ENCODE measurements around the gene CALR3.
"Not testable (repeated sequence)": the region's sequence is repeated elsewhere in the genome, so short reads cannot be mapped to it uniquely, and the experiment has no call there.

The CALR3 gene
- total RNA-seq = 0 to 0.10 (median 0) reads per million in 9 experiments

GRCh38 chr19:16495982-16496612 lies at the start of gene CALR3, which contains the start of gene C19orf44:
TSS of gene CALR3 (minus strand) at chr19:16496167. CDS start at chr19:16496129, 38 bp downstream.
TSS of gene C19orf44 (plus strand) at chr19:16496394. CDS start at chr19:16500793, 4,399 bp downstream.
- H3K27ac Mint-ChIP-seq = peak within 1 kb of the TSS; percentile 90 to 97
- peak; percentile 98 for ATAC-seq (replicated peaks)
- peak within 1 kb of the TSS; percentile 83 to 97 for H3K4me3 Mint-ChIP-seq
- no peaks in the 10 kb centered on the region for H3K9me3 Mint-ChIP-seq
- peaks cover 9% of the 10 kb centered on the region for H3K36me3 Mint-ChIP-seq (ENCODE audit: insufficient read depth)
- DNase-seq = peak; percentile 94 to 95 (median 95)
- no peaks in the 10 kb centered on the region for H3K27me3 Mint-ChIP-seq
- peaks cover 6 to 13% of the 10 kb centered on the region in 2 donors for H3K4me1 Mint-ChIP-seq (ENCODE audit: low read depth in 2 of 2)

GRCh38 chr19:16544473-16545231 lies 48.7 kb upstream of the CALR3 start:
- no peak overlapping the region for H3K4me3 Mint-ChIP-seq

GRCh38 chr19:16543734-16544133 lies 47.8 kb upstream of the CALR3 start:
- peaks cover 29% of the 10 kb centered on the region in 2 donors for H3K4me1 Mint-ChIP-seq (ENCODE audit: low read depth in 2 of 2)
- not testable (repeated sequence) for DNase-seq; ATAC-seq (replicated peaks); H3K27me3 Mint-ChIP-seq; H3K9me3 Mint-ChIP-seq
- H3K27ac Mint-ChIP-seq = peak overlapping the region in 1 of 2 donors; percentile 88
- peaks cover 39% of the 10 kb centered on the region for H3K36me3 Mint-ChIP-seq (ENCODE audit: insufficient read depth)
- peak overlapping the region; percentile 91 to 93 for H3K4me3 Mint-ChIP-seq

More at GRCh38 chr19:16544473-16545231, 48.7 kb upstream of the CALR3 start:
- no peak for DNase-seq
- no peak for ATAC-seq (replicated peaks)
- peaks cover 23 to 24% of the 10 kb centered on the region in 2 donors for H3K4me1 Mint-ChIP-seq (ENCODE audit: low read depth in 2 of 2)
- H3K27me3 Mint-ChIP-seq = no peaks in the 10 kb centered on the region
- H3K27ac Mint-ChIP-seq = no peak overlapping the region
- H3K36me3 Mint-ChIP-seq (ENCODE audit: insufficient read depth) = peaks cover 32% of the 10 kb centered on the region
- no peaks in the 10 kb centered on the region for H3K9me3 Mint-ChIP-seq

- H3K4me1 Mint-ChIP-seq (ENCODE audit: low read depth in 2 of 2) = peaks cover 36 to 37% of the 10 kb centered on the region in 2 donors
- H3K27me3 Mint-ChIP-seq = no peaks in the 10 kb centered on the region
- ATAC-seq (replicated peaks) (no peak), DNase-seq (no peak)
- peaks cover 43% of the 10 kb centered on the region for H3K36me3 Mint-ChIP-seq (ENCODE audit: insufficient read depth)
- peak overlapping the region; percentile 83 to 88 for H3K27ac Mint-ChIP-seq
- peak overlapping the region; percentile 91 to 93 for H3K4me3 Mint-ChIP-seq
- no peaks in the 10 kb centered on the region for H3K9me3 Mint-ChIP-seq
Observed at GRCh38 chr19:16542910-16543472, 47.0 kb upstream of the CALR3 start.

GRCh38 chr19:16542045-16542909 lies 46.3 kb upstream of the CALR3 start, which contains the start of gene CHERP:
TSS of gene CHERP (minus strand) at chr19:16542437. CDS start at chr19:16542378, 59 bp downstream.
- DNase-seq (peak; percentile 90 to 93 (median 93)), ATAC-seq (replicated peaks) (peak; percentile 85)
- Mint-ChIP-seq H3K36me3 (ENCODE audit: insufficient read depth) (peaks cover 41% of the 10 kb centered on the region), H3K9me3 (no peaks in the 10 kb centered on the region), H3K27me3 (no peaks in the 10 kb centered on the region), H3K27ac (peak within 1 kb of the TSS; percentile 83 to 88), H3K4me3 (peak within 1 kb of the TSS; percentile 91 to 93), H3K4me1 (ENCODE audit: low read depth in 2 of 2) (peaks cover 42 to 44% of the 10 kb centered on the region in 2 donors)

GRCh38 chr19:16541526-16542044 lies 45.6 kb upstream of the CALR3 start:
- H3K4me1 Mint-ChIP-seq (ENCODE audit: low read depth in 2 of 2) = peaks cover 44 to 45% of the 10 kb centered on the region in 2 donors
- H3K27me3 Mint-ChIP-seq = no peaks in the 10 kb centered on the region
- H3K36me3 Mint-ChIP-seq (ENCODE audit: insufficient read depth) = peaks cover 44% of the 10 kb centered on the region
- peak; percentile 1 for ATAC-seq (replicated peaks)
- peak in 1 of 3 experiments; percentile 15 for DNase-seq
- H3K4me3 Mint-ChIP-seq = peak overlapping the region; percentile 91 to 93
- no peaks in the 10 kb centered on the region for H3K9me3 Mint-ChIP-seq
- peak overlapping the region; percentile 83 to 88 for H3K27ac Mint-ChIP-seq

- Mint-ChIP-seq H3K36me3 (ENCODE audit: insufficient read depth) (peaks cover 40% of the 10 kb centered on the region), H3K27me3 (no peaks in the 10 kb centered on the region), H3K4me3 (peak overlapping the region; percentile 91 to 93), H3K27ac (peak overlapping the region in 1 of 2 donors; percentile 88), H3K4me1 (ENCODE audit: low read depth in 2 of 2) (peaks cover 45% of the 10 kb centered on the region in 2 donors), H3K9me3 (no peaks in the 10 kb centered on the region)
- ATAC-seq (replicated peaks) (no peak), DNase-seq (no peak)
Observed at GRCh38 chr19:16540948-16541347, 45.0 kb upstream of the CALR3 start.

- peak overlapping the region; percentile 18 to 83 for H3K27ac Mint-ChIP-seq
- H3K4me3 Mint-ChIP-seq = peak overlapping the region in 1 of 2 donors; percentile 25
- H3K36me3 Mint-ChIP-seq (ENCODE audit: insufficient read depth) = peaks cover 57% of the 10 kb centered on the region
- ATAC-seq (replicated peaks) = no peak
- no peaks in the 10 kb centered on the region for H3K27me3 Mint-ChIP-seq
- peaks cover 33% of the 10 kb centered on the region in 2 donors for H3K4me1 Mint-ChIP-seq (ENCODE audit: low read depth in 2 of 2)
- no peaks in the 10 kb centered on the region for H3K9me3 Mint-ChIP-seq
- no peak for DNase-seq
Observed at GRCh38 chr19:16537111-16537510, 41.1 kb upstream of the CALR3 start.

- peak overlapping the region; percentile 14 to 18 for H3K27ac Mint-ChIP-seq
- DNase-seq (no peak), ATAC-seq (replicated peaks) (no peak)
- no peaks in the 10 kb centered on the region for H3K9me3 Mint-ChIP-seq
- H3K4me3 Mint-ChIP-seq = no peak overlapping the region
- peaks cover 28 to 31% of the 10 kb centered on the region in 2 donors for H3K4me1 Mint-ChIP-seq (ENCODE audit: low read depth in 2 of 2)
- H3K36me3 Mint-ChIP-seq (ENCODE audit: insufficient read depth) = peaks cover 61% of the 10 kb centered on the region
- no peaks in the 10 kb centered on the region for H3K27me3 Mint-ChIP-seq
Observed at GRCh38 chr19:16536130-16536529, 40.2 kb upstream of the CALR3 start.

- DNase-seq (no peak), ATAC-seq (replicated peaks) (no peak)
- H3K27ac Mint-ChIP-seq = peak overlapping the region in 1 of 2 donors; percentile 2
- no peaks in the 10 kb centered on the region for H3K9me3 Mint-ChIP-seq
- H3K4me3 Mint-ChIP-seq = no peak overlapping the region
- peaks cover 65% of the 10 kb centered on the region for H3K36me3 Mint-ChIP-seq (ENCODE audit: insufficient read depth)
- no peaks in the 10 kb centered on the region for H3K27me3 Mint-ChIP-seq
- peaks cover 25 to 29% of the 10 kb centered on the region in 2 donors for H3K4me1 Mint-ChIP-seq (ENCODE audit: low read depth in 2 of 2)
Observed at GRCh38 chr19:16535381-16535780, 39.4 kb upstream of the CALR3 start.

- Mint-ChIP-seq H3K36me3 (ENCODE audit: insufficient read depth) (peaks cover 74% of the 10 kb centered on the region), H3K27me3 (no peaks in the 10 kb centered on the region), H3K4me1 (ENCODE audit: low read depth in 2 of 2) (peaks cover 4 to 10% of the 10 kb centered on the region in 2 donors), H3K4me3 (no peak overlapping the region), H3K9me3 (no peaks in the 10 kb centered on the region), H3K27ac (no peak overlapping the region)
- DNase-seq (no peak), ATAC-seq (replicated peaks) (no peak)
Observed at GRCh38 chr19:16532440-16533234, 36.7 kb upstream of the CALR3 start.

GRCh38 chr19:16531380-16531669 lies 35.4 kb upstream of the CALR3 start:
- no peaks in the 10 kb centered on the region for H3K27me3 Mint-ChIP-seq
- ATAC-seq (replicated peaks) (no peak), DNase-seq (no peak)
- peak overlapping the region in 1 of 2 donors; percentile 62 for H3K27ac Mint-ChIP-seq
- H3K4me3 Mint-ChIP-seq = no peak overlapping the region
- H3K4me1 Mint-ChIP-seq (ENCODE audit: low read depth in 2 of 2) = peaks cover 0 to 4% of the 10 kb centered on the region in 2 donors
- H3K9me3 Mint-ChIP-seq = no peaks in the 10 kb centered on the region
- H3K36me3 Mint-ChIP-seq (ENCODE audit: insufficient read depth) = peaks cover 82% of the 10 kb centered on the region

Measured in effector memory CD8-positive, alpha-beta T cell (primary cell).